Measurements from ENCODE around the gene NASP. TPM values are rescaled to one million over a fixed set of nuclear protein-coding genes. Genes with fewer than 3 reads are reported as not detected.

Gene NASP
- polyA plus RNA-seq, 1 of the 3 experiments (the other 2 are of a cell fraction), result 152 TPM

- no peaks in the 10 kb centered on the region for H3K9me2 ChIP-seq
- WGBS (ENCODE audit: low lambda C conversion rate), result 100% methylated on average over 2 of the region's 2 CpGs
- no peak overlapping the region for H2AFZ ChIP-seq (ENCODE audit: low read depth)
- H3K27ac ChIP-seq (ENCODE audit: low read depth in 2 of 2, low read length in 1 of 2), result no peak overlapping the region
- peaks cover 0 to 16% of the 10 kb centered on the region in 2 experiments; a peak in 2 of 4 replicates for H3K4me1 ChIP-seq (ENCODE audit: control insufficient read depth in 1 of 2, insufficient read depth in 2 of 2, low read depth in 1 of 2, low read length in 1 of 2)
- ChIA-PET POLR2A (no interaction called here), CTCF (no interaction called here)
- H3F3A ChIP-seq (replicated peaks; ENCODE audit: insufficient read depth), result peaks cover 19% of the 10 kb centered on the region
- no peak overlapping the region for H3K4me3 ChIP-seq (ENCODE audit: low read depth in 2 of 2, low read length in 1 of 2)
- peaks cover 100% of the 10 kb centered on the region for H3K79me2 ChIP-seq (ENCODE audit: insufficient read depth)
- peaks cover 94% of the 10 kb centered on the region for H4K20me1 ChIP-seq (ENCODE audit: insufficient read depth)
- H3K9ac ChIP-seq, result no peak overlapping the region
- H3K4me2 ChIP-seq, result no peak overlapping the region
- no peaks in the 10 kb centered on the region for H3K27me3 ChIP-seq (ENCODE audit: insufficient read depth)
- no peak for TF ChIP-seq REST (IDR thresholded peaks at IDR 0.05; ENCODE audit: low read depth, low read length)
- H3K36me3 ChIP-seq (replicated peaks in 1 of 2; ENCODE audit: control insufficient read depth in 1 of 2, insufficient read depth in 2 of 2, low read length in 1 of 2), result peaks cover 0 to 2% of the 10 kb centered on the region in 2 experiments
- DNase-seq, result no peak
- no peaks in the 10 kb centered on the region for H3K9me3 ChIP-seq
Observed at GRCh38 chr1:45666836-45667235, 83.0 kb downstream of the NASP start.

- no peak overlapping the region for H3K4me3 ChIP-seq (ENCODE audit: low read depth in 2 of 2, low read length in 1 of 2)
- H3K4me1 ChIP-seq (ENCODE audit: control insufficient read depth in 1 of 2, insufficient read depth in 2 of 2, low read depth in 1 of 2, low read length in 1 of 2), result peaks cover 0 to 16% of the 10 kb centered on the region in 2 experiments; a peak in 2 of 4 replicates
- peaks cover 94% of the 10 kb centered on the region for H4K20me1 ChIP-seq (ENCODE audit: insufficient read depth)
- peaks cover 0 to 2% of the 10 kb centered on the region in 2 experiments for H3K36me3 ChIP-seq (replicated peaks in 1 of 2; ENCODE audit: control insufficient read depth in 1 of 2, insufficient read depth in 2 of 2, low read length in 1 of 2)
- WGBS (ENCODE audit: low lambda C conversion rate), result 89% methylated on average over 8 of the region's 8 CpGs
- TF ChIP-seq USF2 (IDR thresholded peaks at IDR 0.05; ENCODE audit: borderline replicate concordance, low read depth, low read length) (no peak), CTCF (IDR thresholded peaks at IDR 0.05) (no peak)
- ChIA-PET POLR2A (no interaction called here), CTCF (no interaction called here)
- peaks cover 19% of the 10 kb centered on the region for H3F3A ChIP-seq (replicated peaks; ENCODE audit: insufficient read depth)
- DNase-seq, result no peak
- H2AFZ ChIP-seq (ENCODE audit: low read depth), result no peak overlapping the region
- no peak overlapping the region for H3K27ac ChIP-seq (ENCODE audit: low read depth in 2 of 2, low read length in 1 of 2)
- H3K9me2 ChIP-seq, result no peaks in the 10 kb centered on the region
- peaks cover 100% of the 10 kb centered on the region for H3K79me2 ChIP-seq (ENCODE audit: insufficient read depth)
- no peaks in the 10 kb centered on the region for H3K27me3 ChIP-seq (ENCODE audit: insufficient read depth)
- H3K9ac ChIP-seq, result no peak overlapping the region
- no peak overlapping the region for H3K4me2 ChIP-seq
- H3K9me3 ChIP-seq, result no peaks in the 10 kb centered on the region
Observed at GRCh38 chr1:45667321-45668111, 83.7 kb downstream of the NASP start.

Small RNAs within 50 kb of the gene (small RNA-seq; reads per million reads assigned to genes)
- gene AL355480.1 (0 reads per million in 7 experiments), gene AL355480.2 (0 reads per million in 7 experiments), gene AL355480.3 (0 reads per million in 7 experiments), gene AL355480.4 (0 reads per million in 7 experiments)

Other genes with a start within 250 kb of the NASP start
- gene TOE1, start 243.9 kb upstream of the NASP start, polyA plus RNA-seq (2012; rRNA removed), result 17.3 and 19.1 TPM in 2 replicates
- 21.9 and 23.3 TPM in 2 replicates for gene MUTYH, start 243.6 kb upstream of the NASP start, polyA plus RNA-seq (2012; rRNA removed)
- 1.3 TPM in 2 replicates for gene TESK2, start 92.9 kb upstream of the NASP start, polyA plus RNA-seq (2012; rRNA removed)
- gene CCDC163, start 84.0 kb upstream of the NASP start, polyA plus RNA-seq (2012; rRNA removed), result 1.1 and 1.6 TPM in 2 replicates
- 4.0 and 4.3 TPM in 2 replicates for gene MMACHC, start 83.7 kb upstream of the NASP start, polyA plus RNA-seq (2012; rRNA removed)
- gene PRDX1, start 62.2 kb upstream of the NASP start, polyA plus RNA-seq (2012; rRNA removed), result 467 and 551 TPM in 2 replicates
- 156 and 185 TPM in 2 replicates for gene AKR1A1, start 33.2 kb upstream of the NASP start, polyA plus RNA-seq (2012; rRNA removed)
- 0.31 and 0.41 TPM in 2 replicates for gene CCDC17, start 40.0 kb downstream of the NASP start, polyA plus RNA-seq (2012; rRNA removed)
- 28.5 and 38.1 TPM in 2 replicates for gene GPBP1L1, start 102.5 kb downstream of the NASP start, polyA plus RNA-seq (2012; rRNA removed)
- gene TMEM69, start 104.1 kb downstream of the NASP start, polyA plus RNA-seq (2012; rRNA removed), result 46.1 and 74.0 TPM in 2 replicates
- gene IPP, start 166.6 kb downstream of the NASP start, polyA plus RNA-seq (2012; rRNA removed), result 3.2 and 4.7 TPM in 2 replicates
- gene MAST2, start 219.6 kb downstream of the NASP start, polyA plus RNA-seq (2012; rRNA removed), result 53.4 and 69.0 TPM in 2 replicates